ENCODE measurements around the gene ZNF32. TPM values are rescaled to one million over a fixed set of nuclear protein-coding genes. Genes with fewer than 3 reads are reported as not detected.

Gene ZNF32
- total RNA-seq, 4 donors from 2014 or later = 34.1 to 58.4 (median 46.9) TPM

- no peak for TF ChIP-seq CTCF (IDR thresholded peaks at IDR 0.05; ENCODE audit: low read depth)
Observed at GRCh38 chr10:43680035-43680434, 31.4 kb upstream of the ZNF32 start.

GRCh38 chr10:43679509-43679908 is 30.8 kb upstream of the ZNF32 start:
- no peak for TF ChIP-seq CTCF (IDR thresholded peaks at IDR 0.05; ENCODE audit: low read depth)

- TF ChIP-seq CTCF (IDR thresholded peaks at IDR 0.05; ENCODE audit: low read depth) = no peak
Observed at GRCh38 chr10:43678654-43679053, 30.0 kb upstream of the ZNF32 start.

GRCh38 chr10:43676901-43677300 is 28.2 kb upstream of the ZNF32 start:
- no peak for TF ChIP-seq CTCF (IDR thresholded peaks at IDR 0.05; ENCODE audit: low read depth)

- no peak for TF ChIP-seq CTCF (IDR thresholded peaks at IDR 0.05; ENCODE audit: low read depth)
Observed at GRCh38 chr10:43676331-43676730, 27.6 kb upstream of the ZNF32 start.

- no peak for TF ChIP-seq CTCF (IDR thresholded peaks at IDR 0.05; ENCODE audit: low read depth)
Observed at GRCh38 chr10:43674553-43675210, 26.0 kb upstream of the ZNF32 start.

- TF ChIP-seq CTCF (IDR thresholded peaks at IDR 0.05; ENCODE audit: low read depth) = no peak
Observed at GRCh38 chr10:43673471-43673870, 24.8 kb upstream of the ZNF32 start.

Measured in subcutaneous adipose tissue (tissue), 4 donors.